Measurements from ENCODE around the gene SMU1. TPM values are rescaled to one million over a fixed set of nuclear protein-coding genes. Genes with fewer than 3 reads are reported as not detected.

SMU1 gene
- total and polyA plus RNA-seq, 2 of the 13 experiments (the other 11 are each of a cell fraction or from before 2014, with no cell fraction given): 12.9 to 36.6 TPM

- TF ChIP-seq SNAPC5 (CRISPR knock-in tag; IDR thresholded peaks at IDR 0.05; ENCODE audit: borderline replicate concordance): 0 out of 2 replicates have a peak, but pooled peaks have one; percentile 83
- no peak for TF ChIP-seq ZBTB14 (CRISPR knock-in tag; IDR thresholded peaks at IDR 0.05)
- TF ChIP-seq MED8 (CRISPR knock-in tag; IDR thresholded peaks at IDR 0.05; ENCODE audit: insufficient replicate concordance): peak; percentile 34
- TF ChIP-seq ZNF350 (CRISPR knock-in tag; IDR thresholded peaks at IDR 0.05; ENCODE audit: borderline replicate concordance, low read depth): peak; percentile 96
- TF ChIP-seq ZNF580 (CRISPR knock-in tag; IDR thresholded peaks at IDR 0.05; ENCODE audit: borderline replicate concordance, low read depth): peak; percentile 63
- TF ChIP-seq PHF5A (CRISPR knock-in tag; IDR thresholded peaks at IDR 0.05; ENCODE audit: low read depth, unreplicated experiment): no peak
- no peak for TF ChIP-seq ZNF781 (CRISPR knock-in tag; IDR thresholded peaks at IDR 0.05; ENCODE audit: borderline replicate concordance, not compliant biosample characterization)
- peak; percentile 28 for TF ChIP-seq POGK (CRISPR knock-in tag; conservative IDR thresholded peaks at IDR 0.05)
- peak; percentile 62 for TF ChIP-seq RFXAP (CRISPR knock-in tag; IDR thresholded peaks at IDR 0.05; ENCODE audit: borderline replicate concordance)
- peak; percentile 50; the same call in 1 of the 2 replicates for TF ChIP-seq MTF2 (CRISPR knock-in tag; IDR thresholded peaks at IDR 0.05; ENCODE audit: borderline replicate concordance)
- TF ChIP-seq PAX8 (CRISPR knock-in tag; IDR thresholded peaks at IDR 0.05; ENCODE audit: borderline replicate concordance): no peak
- peak; percentile 74 for TF ChIP-seq ZNF710 (CRISPR knock-in tag; IDR thresholded peaks at IDR 0.05; ENCODE audit: borderline replicate concordance)
- TF ChIP-seq ATF7 (IDR thresholded peaks at IDR 0.05): no peak
- 0 out of 2 replicates have a peak, but pooled peaks have one; percentile 25 for TF ChIP-seq ATF7 (CRISPR knock-in tag; IDR thresholded peaks at IDR 0.05)
- TF ChIP-seq ZNF549 (CRISPR knock-in tag; IDR thresholded peaks at IDR 0.05): no peak
- TF ChIP-seq ZNF329 (CRISPR knock-in tag; IDR thresholded peaks at IDR 0.05; ENCODE audit: low read depth): 0 out of 2 replicates have a peak, but pooled peaks have one; percentile 53
- peak; percentile 82; the same call in 1 of the 2 replicates for TF ChIP-seq ZBTB38 (CRISPR knock-in tag; IDR thresholded peaks at IDR 0.05)
- TF ChIP-seq ZNF367 (CRISPR knock-in tag; IDR thresholded peaks at IDR 0.05; ENCODE audit: borderline replicate concordance): no peak
- TF ChIP-seq HOXA9 (CRISPR knock-in tag; IDR thresholded peaks at IDR 0.05; ENCODE audit: borderline replicate concordance): peak; percentile 89
- no peak for TF ChIP-seq ZNF3 (CRISPR knock-in tag; IDR thresholded peaks at IDR 0.05)
- no peak for TF ChIP-seq ZNF101 (CRISPR knock-in tag; IDR thresholded peaks at IDR 0.05; ENCODE audit: borderline replicate concordance, low read depth)
- peak; percentile 93; the same call in 1 of the 2 replicates for TF ChIP-seq FOXC1 (CRISPR knock-in tag; IDR thresholded peaks at IDR 0.05; ENCODE audit: borderline replicate concordance)
- TF ChIP-seq ZNF432 (CRISPR knock-in tag; IDR thresholded peaks at IDR 0.05; ENCODE audit: borderline replicate concordance): no peak
- no peak for TF ChIP-seq ZNF10 (CRISPR knock-in tag; IDR thresholded peaks at IDR 0.05; ENCODE audit: borderline replicate concordance, low read depth)
- 0 out of 2 replicates have a peak, but pooled peaks have one; percentile 39 for TF ChIP-seq NFIC (IDR thresholded peaks at IDR 0.05; ENCODE audit: low read length)
Measured at GRCh38 chr9:33024966-33025571, 51.4 kb downstream of the SMU1 start, which contains the start of gene DNAJA1 (continued).
